Neuronal stem cell (in vitro differentiated cells): Measurements from ENCODE around the gene PLD2.

Source experiments
- DNase-seq: peaks from one replicate; pipeline ENCODE4 v3.0.0-alpha.2; 2013; ENCODE audit warnings: low spot score
- H2AFZ ChIP-seq: one replicate; pipeline ENCODE4 v1.6.1; 2013; ENCODE audit warnings: mild to moderate bottlenecking, low read length, inconsistent platforms
- H2AK5ac ChIP-seq: 2 replicates; pipeline ENCODE4 v1.6.1; 2013; ENCODE audit warnings: low read depth, mild to moderate bottlenecking, inconsistent platforms, low read length, moderate library complexity, mixed read lengths
- H2BK120ac ChIP-seq: 2 replicates; pipeline ENCODE4 v1.6.1; 2013; ENCODE audit warnings: low read depth, mild to moderate bottlenecking, inconsistent platforms, low read length, moderate library complexity, mixed read lengths
- H2BK12ac ChIP-seq: one replicate; pipeline ENCODE4 v1.6.1; 2013; ENCODE audit warnings: low read length, inconsistent platforms
- H2BK15ac ChIP-seq: 2 replicates; pipeline ENCODE4 v1.6.1; 2013; ENCODE audit warnings: mild to moderate bottlenecking, low read length, inconsistent platforms, mixed read lengths
- H2BK5ac ChIP-seq: one replicate; pipeline ENCODE4 v1.6.1; 2013; ENCODE audit warnings: inconsistent platforms, mild to moderate bottlenecking, low read length, moderate library complexity
- H3K14ac ChIP-seq: one replicate; pipeline ENCODE4 v1.6.1; 2013; ENCODE audit warnings: low read length, inconsistent platforms
- H3K18ac ChIP-seq: 2 replicates; pipeline ENCODE4 v1.6.1; 2013; ENCODE audit warnings: low read length, inconsistent platforms
- H3K23ac ChIP-seq: 2 replicates; pipeline ENCODE4 v1.6.1; 2013; ENCODE audit warnings: low read depth, mild to moderate bottlenecking, mixed read lengths, low read length, inconsistent platforms; ENCODE audit not compliant: poor library complexity
- H3K27ac ChIP-seq: replicated peaks from 3 replicates; pipeline ENCODE4 v1.5.1; 2013; ENCODE audit warnings: low read length, inconsistent platforms
- H3K27me3 ChIP-seq, 3 experiments: 2 replicates each; pipeline ENCODE4 v1.6.1; 2013; ENCODE audit warnings: low read length in 3 of 3, mild to moderate bottlenecking in 2 of 3, inconsistent platforms in 1 of 3, low read depth in 1 of 3, mixed read lengths in 1 of 3, moderate library complexity in 1 of 3; ENCODE audit not compliant: control insufficient read depth in 3 of 3, insufficient read depth in 3 of 3
- H3K36me3 ChIP-seq, 2 donors: replicated peaks in 1 of 2; 2 replicates each; pipeline ENCODE4 v1.6.1; 2013; ENCODE audit warnings: low read length in 2 of 2; ENCODE audit not compliant: control insufficient read depth in 2 of 2, insufficient read depth in 2 of 2
- H3K4ac ChIP-seq: 2 replicates; pipeline ENCODE4 v1.6.1; 2013; ENCODE audit warnings: inconsistent platforms, mild to moderate bottlenecking, low read length, moderate library complexity
- H3K4me1 ChIP-seq, 2 donors: 1 replicate in 1 of 2; 2 replicates in 1 of 2; pipeline ENCODE4 v1.6.1; 2013; ENCODE audit warnings: low read length in 2 of 2, low read depth in 1 of 2; ENCODE audit not compliant: control insufficient read depth in 2 of 2, insufficient read depth in 1 of 2
- H3K4me2 ChIP-seq: one replicate; pipeline ENCODE4 v1.6.1; 2013; ENCODE audit warnings: mild to moderate bottlenecking, low read length, inconsistent platforms; ENCODE audit not compliant: insufficient read depth, poor library complexity, severe bottlenecking
- H3K4me3 ChIP-seq, 2 donors: 2 replicates each; pipeline ENCODE4 v1.5.1; 2013; ENCODE audit warnings: low read length in 2 of 2, mild to moderate bottlenecking in 2 of 2, inconsistent platforms in 1 of 2, moderate library complexity in 1 of 2
- H3K79me1 ChIP-seq: one replicate; pipeline ENCODE4 v1.6.1; 2013; ENCODE audit warnings: low read depth, mild to moderate bottlenecking, inconsistent platforms, low read length, moderate library complexity
- H3K9ac ChIP-seq: one replicate; pipeline ENCODE4 v1.6.1; 2013; ENCODE audit warnings: mild to moderate bottlenecking, low read depth, low read length, inconsistent platforms; ENCODE audit not compliant: poor library complexity
- H3K9me3 ChIP-seq, 2 donors: replicated peaks in 1 of 2; 2 replicates each; pipeline versions ENCODE3 to v1.6.1; 2013; ENCODE audit warnings: low read length in 2 of 2, mild to moderate bottlenecking in 2 of 2, inconsistent platforms in 1 of 2, low read depth in 1 of 2, mixed read lengths in 1 of 2, moderate library complexity in 1 of 2; ENCODE audit not compliant: control insufficient read depth in 2 of 2, insufficient read depth in 1 of 2
- H4K8ac ChIP-seq: one replicate; pipeline ENCODE4 v1.6.1; 2013; ENCODE audit warnings: low read depth, mild to moderate bottlenecking, inconsistent platforms, low read length, moderate library complexity
- H4K91ac ChIP-seq: one replicate; pipeline ENCODE4 v1.6.1; 2013; ENCODE audit warnings: low read length, low read depth, mild to moderate bottlenecking, inconsistent platforms; ENCODE audit not compliant: poor library complexity
- WGBS, 2 donors: extraction: QIAGEN DNeasy Blood & Tissue Kit; methylation state at CpG; one replicate each; pipeline ENCODE4 v1.1.7; 2013; ENCODE audit warnings: missing lambda C conversion rate in 2 of 2, mixed read lengths in 1 of 2; ENCODE audit not compliant: insufficient read length in 2 of 2, insufficient replicate concordance in 1 of 2; ENCODE audit errors: extremely low coverage in 2 of 2; 5-methylcytosine and 5-hydroxymethylcytosine counted together

The PLD2 gene

GRCh38 chr17:4766723-4767122 lies 40.2 kb upstream of the PLD2 start:
- H3K4ac ChIP-seq, result no peak overlapping the region
- H2AK5ac ChIP-seq, result no peak overlapping the region
- H3K23ac ChIP-seq, result no peak overlapping the region
- H3K27me3 ChIP-seq, result peaks cover 0 to 14% (median 0%) of the 10 kb centered on the region in 3 experiments
- H2BK120ac ChIP-seq, result no peak overlapping the region
- H3K79me1 ChIP-seq, result no peaks in the 10 kb centered on the region
- H3K27ac ChIP-seq, result no peak overlapping the region
- H3K36me3 ChIP-seq, result no peaks in the 10 kb centered on the region
- no peak overlapping the region for H2BK5ac ChIP-seq
- no peak overlapping the region for H2BK15ac ChIP-seq
- H2BK12ac ChIP-seq, result no peak overlapping the region
- no peak overlapping the region for H4K8ac ChIP-seq
- H3K9ac ChIP-seq, result no peak overlapping the region
- no peak overlapping the region for H3K18ac ChIP-seq
- no peaks in the 10 kb centered on the region for H3K4me1 ChIP-seq
- no peak overlapping the region for H3K4me2 ChIP-seq
- no peak overlapping the region for H3K14ac ChIP-seq
- no peak overlapping the region for H3K4me3 ChIP-seq
- H2AFZ ChIP-seq, result no peak overlapping the region
- H3K9me3 ChIP-seq, result peaks cover 0 to 2% of the 10 kb centered on the region in 2 donors
- no CpG with 5 or more reads among the region's 9 CpGs for WGBS, 2 donors
- DNase-seq, result no peak
- H4K91ac ChIP-seq, result no peak overlapping the region

GRCh38 chr17:4768298-4768697 lies 38.7 kb upstream of the PLD2 start:
- Histone ChIP-seq H3K9me3 (peaks cover 0 to 2% of the 10 kb centered on the region in 2 donors), H3K14ac (no peak overlapping the region), H3K9ac (no peak overlapping the region), H3K4me2 (no peak overlapping the region), H2BK12ac (no peak overlapping the region), H3K4me3 (no peak overlapping the region), H3K18ac (no peak overlapping the region), H2AK5ac (no peak overlapping the region), H4K8ac (no peak overlapping the region), H2AFZ (no peak overlapping the region), H3K27me3 (peaks cover 0 to 22% (median 0%) of the 10 kb centered on the region in 3 experiments), H3K27ac (no peak overlapping the region), H4K91ac (no peak overlapping the region), H2BK5ac (no peak overlapping the region), H2BK15ac (no peak overlapping the region), H3K4ac (no peak overlapping the region), H2BK120ac (no peak overlapping the region), H3K36me3 (no peaks in the 10 kb centered on the region), H3K79me1 (no peaks in the 10 kb centered on the region), H3K23ac (no peak overlapping the region), H3K4me1 (no peaks in the 10 kb centered on the region)
- no CpG with 5 or more reads among the region's 6 CpGs for WGBS, 2 donors
- DNase-seq, result no peak

- Histone ChIP-seq H3K4ac (no peak overlapping the region), H2BK120ac (no peak overlapping the region), H2AK5ac (no peak overlapping the region), H2BK5ac (no peak overlapping the region), H3K4me1 (no peaks in the 10 kb centered on the region), H3K9ac (no peak overlapping the region), H3K14ac (no peak overlapping the region), H3K27ac (no peak overlapping the region), H4K8ac (no peak overlapping the region), H3K79me1 (no peaks in the 10 kb centered on the region), H3K4me2 (no peak overlapping the region), H3K9me3 (peaks cover 0 to 2% of the 10 kb centered on the region in 2 donors), H2AFZ (no peak overlapping the region), H3K27me3 (peaks cover 0 to 23% (median 0%) of the 10 kb centered on the region in 3 experiments), H3K36me3 (no peaks in the 10 kb centered on the region), H4K91ac (no peak overlapping the region), H3K23ac (no peak overlapping the region), H2BK12ac (no peak overlapping the region), H3K18ac (no peak overlapping the region), H3K4me3 (no peak overlapping the region), H2BK15ac (no peak overlapping the region)
- DNase-seq, result no peak
- WGBS, 2 donors, result no CpG with 5 or more reads among the region's 2 CpGs
These were observed 37.3 kb upstream of the PLD2 start for GRCh38 chr17:4769628-4770027.

GRCh38 chr17:4771519-4772234 lies 35.3 kb upstream of the PLD2 start, which contains the start of gene TM4SF5:
TM4SF5 (plus strand) TSS chr17:4771886; CDS start chr17:4771923, 37 bp downstream.
- peak within 1 kb of the TSS; percentile 80 for H3K18ac ChIP-seq

More at GRCh38 chr17:4771519-4772234, 35.3 kb upstream of the PLD2 start, which contains the start of gene TM4SF5:
- Histone ChIP-seq H4K8ac (peak within 1 kb of the TSS; percentile 23), H3K27ac (no peak within 1 kb of the TSS), H3K9ac (no peak within 1 kb of the TSS), H2BK120ac (no peak within 1 kb of the TSS), H3K4me1 (no peaks in the 10 kb centered on the region), H3K4me3 (peak within 1 kb of the TSS in 1 of 2 donors; percentile 14), H3K27me3 (peaks cover 0 to 20% (median 0%) of the 10 kb centered on the region in 3 experiments), H3K4me2 (no peak within 1 kb of the TSS), H2AFZ (no peak within 1 kb of the TSS), H3K79me1 (no peaks in the 10 kb centered on the region), H2BK12ac (no peak within 1 kb of the TSS), H2BK5ac (no peak within 1 kb of the TSS), H2BK15ac (no peak within 1 kb of the TSS), H2AK5ac (peak within 1 kb of the TSS; percentile 25), H3K9me3 (peaks cover 0 to 2% of the 10 kb centered on the region in 2 donors), H3K14ac (no peak within 1 kb of the TSS), H4K91ac (no peak within 1 kb of the TSS), H3K36me3 (no peaks in the 10 kb centered on the region), H3K23ac (peak within 1 kb of the TSS; percentile 16), H3K4ac (no peak within 1 kb of the TSS)
- no CpG with 5 or more reads among the region's 13 CpGs for WGBS, 2 donors
- DNase-seq, result no peak
